Mesendoderm (in vitro differentiated cells): ENCODE measurements around the gene MASP2.

ENCODE experiments used
- DNase-seq: peaks from one replicate; pipeline ENCODE4 v3.0.0; 2013
- H2AK5ac ChIP-seq: 2 replicates; pipeline ENCODE4 v1.6.1; 2013; ENCODE audit warnings: low read length, inconsistent platforms
- H2BK120ac ChIP-seq: 2 replicates; pipeline ENCODE4 v1.6.1; 2013; ENCODE audit warnings: low read depth, mild to moderate bottlenecking, low read length, moderate library complexity, mixed read lengths
- H2BK15ac ChIP-seq: replicated peaks from 2 replicates; pipeline ENCODE4 v1.6.1; 2013; ENCODE audit warnings: low read depth, mild to moderate bottlenecking, moderate library complexity
- H2BK5ac ChIP-seq: 2 replicates; pipeline ENCODE4 v1.6.1; 2013; ENCODE audit warnings: low read length, inconsistent platforms
- H3K18ac ChIP-seq: 2 replicates; pipeline ENCODE4 v1.6.1; 2013; ENCODE audit warnings: mild to moderate bottlenecking, low read length, mixed read lengths
- H3K23ac ChIP-seq: one replicate; pipeline ENCODE4 v1.6.1; 2013; ENCODE audit warnings: low read length
- H3K27ac ChIP-seq: 2 replicates; pipeline ENCODE4 v1.5.1; 2013; ENCODE audit warnings: low read depth, mild to moderate bottlenecking, inconsistent platforms, low read length, moderate library complexity
- H3K27me3 ChIP-seq: 2 replicates; pipeline ENCODE4 v1.6.1; 2013; ENCODE audit warnings: low read length, control low read depth, mild to moderate bottlenecking, inconsistent platforms; ENCODE audit not compliant: insufficient read depth, poor library complexity
- H3K36me3 ChIP-seq: 2 replicates; pipeline ENCODE4 v1.6.1; 2013; ENCODE audit warnings: low read length, inconsistent platforms; ENCODE audit not compliant: control insufficient read depth, insufficient read depth
- H3K4ac ChIP-seq: one replicate; pipeline ENCODE4 v1.6.1; 2013; ENCODE audit warnings: low read depth, mild to moderate bottlenecking, low read length, moderate library complexity
- H3K4me1 ChIP-seq: 2 replicates; pipeline ENCODE4 v1.6.1; 2013; ENCODE audit warnings: low read depth, low read length, inconsistent platforms; ENCODE audit not compliant: control insufficient read depth
- H3K4me2 ChIP-seq: 2 replicates; pipeline ENCODE4 v1.6.1; 2013; ENCODE audit warnings: low read length
- H3K4me3 ChIP-seq: 2 replicates; pipeline ENCODE4 v1.5.1; 2013; ENCODE audit warnings: mild to moderate bottlenecking, low read length
- H3K56ac ChIP-seq: one replicate; pipeline ENCODE4 v1.6.1; 2013; ENCODE audit warnings: low read length
- H3K79me1 ChIP-seq: 2 replicates; pipeline ENCODE4 v1.6.1; 2013; ENCODE audit warnings: low read length, inconsistent platforms
- H3K79me2 ChIP-seq: 2 replicates; pipeline ENCODE4 v1.6.1; 2013; ENCODE audit warnings: mild to moderate bottlenecking, low read length; ENCODE audit not compliant: control insufficient read depth, insufficient read depth
- H3K9ac ChIP-seq: 2 replicates; pipeline ENCODE4 v1.6.1; 2013; ENCODE audit warnings: low read length, inconsistent platforms
- H4K5ac ChIP-seq: one replicate; pipeline ENCODE4 v1.6.1; 2013; ENCODE audit warnings: low read length
- H4K8ac ChIP-seq: one replicate; pipeline ENCODE4 v1.6.1; 2013; ENCODE audit warnings: low read depth, mild to moderate bottlenecking, control low read depth, low read length, moderate library complexity
- WGBS: extraction: QIAGEN DNeasy Blood & Tissue Kit; methylation state at CpG from one replicate; pipeline ENCODE4 v1.1.7; 2013; ENCODE audit warnings: low lambda C conversion rate, missing lambda C conversion rate; ENCODE audit not compliant: insufficient coverage; ENCODE audit errors: extremely low coverage; 5-methylcytosine and 5-hydroxymethylcytosine counted together

The MASP2 gene

GRCh38 chr1:11044849-11045427 is 2.1 kb downstream of the MASP2 start:
- Histone ChIP-seq H3K27me3 (no peaks in the 10 kb centered on the region), H3K23ac (no peak overlapping the region), H3K36me3 (no peaks in the 10 kb centered on the region), H3K4me3 (no peak overlapping the region), H2BK5ac (no peak overlapping the region), H3K4ac (no peak overlapping the region), H3K27ac (no peak overlapping the region), H3K18ac (no peak overlapping the region), H4K8ac (no peak overlapping the region), H3K4me2 (no peak overlapping the region), H2AK5ac (no peak overlapping the region), H3K79me1 (no peaks in the 10 kb centered on the region), H3K56ac (no peak overlapping the region), H4K5ac (no peak overlapping the region), H2BK15ac (no peak overlapping the region), H3K4me1 (no peaks in the 10 kb centered on the region), H3K79me2 (no peaks in the 10 kb centered on the region), H3K9ac (no peak overlapping the region), H2BK120ac (no peak overlapping the region)
- WGBS = no CpG with 5 or more reads among the region's 16 CpGs
- no peak for DNase-seq

- H3K4me2 ChIP-seq = no peak overlapping the region
- H3K27me3 ChIP-seq = no peaks in the 10 kb centered on the region
- no peaks in the 10 kb centered on the region for H3K79me1 ChIP-seq
- H2AK5ac ChIP-seq = no peak overlapping the region
- DNase-seq = no peak
- H4K5ac ChIP-seq = no peak overlapping the region
- no peak overlapping the region for H2BK120ac ChIP-seq
- no peaks in the 10 kb centered on the region for H3K4me1 ChIP-seq
- no CpG with 5 or more reads among the region's 16 CpGs for WGBS
- no peak overlapping the region for H3K9ac ChIP-seq
- no peak overlapping the region for H3K4me3 ChIP-seq
- no peak overlapping the region for H3K4ac ChIP-seq
- no peak overlapping the region for H3K23ac ChIP-seq
- no peak overlapping the region for H2BK5ac ChIP-seq
- H3K27ac ChIP-seq = no peak overlapping the region
- H3K56ac ChIP-seq = no peak overlapping the region
- no peak overlapping the region for H4K8ac ChIP-seq
- no peaks in the 10 kb centered on the region for H3K79me2 ChIP-seq
- H2BK15ac ChIP-seq = no peak overlapping the region
- H3K18ac ChIP-seq = no peak overlapping the region
- H3K36me3 ChIP-seq = no peaks in the 10 kb centered on the region
Observed at GRCh38 chr1:11044086-11044848, 2.8 kb downstream of the MASP2 start.

- no peak for DNase-seq
- H3K27me3 ChIP-seq = no peaks in the 10 kb centered on the region
- no peaks in the 10 kb centered on the region for H3K79me2 ChIP-seq
- WGBS = no CpG with 5 or more reads among the region's 19 CpGs
- H3K27ac ChIP-seq = no peak overlapping the region
- H3K36me3 ChIP-seq = no peaks in the 10 kb centered on the region
- H2BK120ac ChIP-seq = no peak overlapping the region
- no peak overlapping the region for H3K4me2 ChIP-seq
- H4K5ac ChIP-seq = no peak overlapping the region
- no peaks in the 10 kb centered on the region for H3K4me1 ChIP-seq
- no peak overlapping the region for H3K18ac ChIP-seq
- no peak overlapping the region for H3K56ac ChIP-seq
- no peak overlapping the region for H3K4me3 ChIP-seq
- H3K23ac ChIP-seq = no peak overlapping the region
- H3K4ac ChIP-seq = no peak overlapping the region
- no peak overlapping the region for H4K8ac ChIP-seq
- no peak overlapping the region for H3K9ac ChIP-seq
- no peak overlapping the region for H2BK15ac ChIP-seq
- no peak overlapping the region for H2AK5ac ChIP-seq
- no peak overlapping the region for H2BK5ac ChIP-seq
- no peaks in the 10 kb centered on the region for H3K79me1 ChIP-seq
Observed at GRCh38 chr1:11042995-11043874, 3.8 kb downstream of the MASP2 start.

- H4K5ac ChIP-seq = no peak overlapping the region
- H3K4me2 ChIP-seq = no peak overlapping the region
- no peaks in the 10 kb centered on the region for H3K79me2 ChIP-seq
- H3K4me1 ChIP-seq = no peaks in the 10 kb centered on the region
- no peaks in the 10 kb centered on the region for H3K27me3 ChIP-seq
- no peak overlapping the region for H2BK120ac ChIP-seq
- H3K56ac ChIP-seq = no peak overlapping the region
- H3K36me3 ChIP-seq = no peaks in the 10 kb centered on the region
- H3K23ac ChIP-seq = no peak overlapping the region
- H3K9ac ChIP-seq = no peak overlapping the region
- H3K4me3 ChIP-seq = no peak overlapping the region
- no peak overlapping the region for H3K4ac ChIP-seq
- H3K27ac ChIP-seq = no peak overlapping the region
- H3K18ac ChIP-seq = no peak overlapping the region
- DNase-seq = no peak
- no CpG with 5 or more reads among the region's 3 CpGs for WGBS
- H3K79me1 ChIP-seq = no peaks in the 10 kb centered on the region
- no peak overlapping the region for H2BK5ac ChIP-seq
- H4K8ac ChIP-seq = no peak overlapping the region
- H2AK5ac ChIP-seq = no peak overlapping the region
- H2BK15ac ChIP-seq = no peak overlapping the region
Observed at GRCh38 chr1:11042065-11042464, 5.0 kb downstream of the MASP2 start.

GRCh38 chr1:11041048-11041447 is 6.0 kb downstream of the MASP2 start:
- no peaks in the 10 kb centered on the region for H3K4me1 ChIP-seq
- H2AK5ac ChIP-seq = no peak overlapping the region
- no peak overlapping the region for H2BK120ac ChIP-seq
- H3K79me2 ChIP-seq = no peaks in the 10 kb centered on the region
- H4K5ac ChIP-seq = no peak overlapping the region
- no peaks in the 10 kb centered on the region for H3K36me3 ChIP-seq
- no peak overlapping the region for H4K8ac ChIP-seq
- no peaks in the 10 kb centered on the region for H3K27me3 ChIP-seq
- no peak overlapping the region for H2BK5ac ChIP-seq
- H3K9ac ChIP-seq = no peak overlapping the region
- no peak overlapping the region for H3K4ac ChIP-seq
- H3K27ac ChIP-seq = no peak overlapping the region
- H2BK15ac ChIP-seq = no peak overlapping the region
- H3K79me1 ChIP-seq = no peaks in the 10 kb centered on the region
- no peak overlapping the region for H3K4me3 ChIP-seq
- no peak overlapping the region for H3K18ac ChIP-seq
- H3K56ac ChIP-seq = no peak overlapping the region
- no peak overlapping the region for H3K23ac ChIP-seq
- no peak for DNase-seq
- no peak overlapping the region for H3K4me2 ChIP-seq
